CD4-positive, CD25-positive, alpha-beta regulatory T cell (primary cell): ENCODE measurements around the gene ABCA9. TPM values are rescaled to one million over a fixed set of nuclear protein-coding genes. Genes with fewer than 3 reads are reported as not detected.

Experiments used
- ATAC-seq, 2 donors: fragments of 150-1000 bp; cut with Tn5 transposase; one replicate each; pipeline ENCODE4 v1.10.0; 2021; ENCODE audit warnings: low read depth in 2 of 2, moderate number of reproducible peaks in 2 of 2, moderate library complexity in 1 of 2
- DNase-seq, 3 donors: peaks; one replicate each; pipeline versions ENCODE4 v3.0.0 to v3.0.0-alpha.2; 2012 to 2022; ENCODE audit warnings: mixed read lengths in 1 of 3
- H3K27ac ChIP-seq: one replicate; pipeline ENCODE4 v1.7.0; 2013; ENCODE audit warnings: mild to moderate bottlenecking, low read length; ENCODE audit not compliant: insufficient read depth, poor library complexity, severe bottlenecking
- H3K27me3 ChIP-seq: one replicate; pipeline ENCODE4 v1.7.0; 2013; ENCODE audit warnings: low read length; ENCODE audit not compliant: control insufficient read depth, insufficient read depth
- H3K36me3 ChIP-seq: one replicate; pipeline ENCODE4 v1.7.0; 2013; ENCODE audit warnings: mild to moderate bottlenecking, low read length, moderate library complexity; ENCODE audit not compliant: control insufficient read depth, insufficient read depth
- H3K4me1 ChIP-seq: 2 replicates; pipeline ENCODE4 v1.7.0; 2013; ENCODE audit warnings: mild to moderate bottlenecking, low read length; ENCODE audit not compliant: insufficient read depth, control insufficient read depth, poor library complexity, severe bottlenecking
- H3K4me3 ChIP-seq: one replicate; pipeline ENCODE4 v1.7.0; 2013; ENCODE audit warnings: low read depth, mild to moderate bottlenecking, low read length, moderate library complexity
- H3K9me3 ChIP-seq, 2 experiments: 1 replicate in 1 of 2; 2 replicates in 1 of 2; pipeline ENCODE4 v1.7.0; 2013; ENCODE audit warnings: low read length in 2 of 2, mild to moderate bottlenecking in 1 of 2, moderate library complexity in 1 of 2; ENCODE audit not compliant: control insufficient read depth in 2 of 2
- H3K27ac Mint-ChIP-seq, 3 donors: one replicate each; pipeline ENCODE4 v1.8.0; 2020 to 2022; ENCODE audit warnings: mild to moderate bottlenecking in 3 of 3, mixed read lengths in 3 of 3, moderate library complexity in 2 of 3
- H3K27me3 Mint-ChIP-seq: one replicate; pipeline ENCODE4 v1.8.0; 2022; ENCODE audit warnings: mild to moderate bottlenecking, mixed read lengths
- H3K36me3 Mint-ChIP-seq: one replicate; pipeline ENCODE4 v1.8.0; 2020; ENCODE audit warnings: mixed read lengths
- H3K4me1 Mint-ChIP-seq, 4 donors: one replicate each; pipeline ENCODE4 v1.8.0; 2020 to 2022; ENCODE audit warnings: mixed read lengths in 4 of 4, mild to moderate bottlenecking in 1 of 4
- H3K4me3 Mint-ChIP-seq, 4 donors: one replicate each; pipeline ENCODE4 v1.8.0; 2020 to 2022; ENCODE audit warnings: mild to moderate bottlenecking in 4 of 4, mixed read lengths in 4 of 4, moderate library complexity in 3 of 4
- H3K9me3 Mint-ChIP-seq, 7 donors: one replicate each; pipeline ENCODE4 v1.8.0; 2020 to 2022; ENCODE audit warnings: mixed read lengths in 7 of 7, mild to moderate bottlenecking in 3 of 7, moderate library complexity in 2 of 7
- polyA plus RNA-seq, 4 donors: library from polyadenylated mRNA; unstranded; fragments of 300-500 nt; fragmentation: Illumina TruSeq; gene quantifications; one replicate each; pipeline ENCODE4 v1.2.3, GENCODE V29; 2021
- total RNA-seq: library from RNA; stranded (reverse); gene quantifications from one replicate; pipeline ENCODE4 v1.2.3, GENCODE V29; 2022

Gene ABCA9, protein sequence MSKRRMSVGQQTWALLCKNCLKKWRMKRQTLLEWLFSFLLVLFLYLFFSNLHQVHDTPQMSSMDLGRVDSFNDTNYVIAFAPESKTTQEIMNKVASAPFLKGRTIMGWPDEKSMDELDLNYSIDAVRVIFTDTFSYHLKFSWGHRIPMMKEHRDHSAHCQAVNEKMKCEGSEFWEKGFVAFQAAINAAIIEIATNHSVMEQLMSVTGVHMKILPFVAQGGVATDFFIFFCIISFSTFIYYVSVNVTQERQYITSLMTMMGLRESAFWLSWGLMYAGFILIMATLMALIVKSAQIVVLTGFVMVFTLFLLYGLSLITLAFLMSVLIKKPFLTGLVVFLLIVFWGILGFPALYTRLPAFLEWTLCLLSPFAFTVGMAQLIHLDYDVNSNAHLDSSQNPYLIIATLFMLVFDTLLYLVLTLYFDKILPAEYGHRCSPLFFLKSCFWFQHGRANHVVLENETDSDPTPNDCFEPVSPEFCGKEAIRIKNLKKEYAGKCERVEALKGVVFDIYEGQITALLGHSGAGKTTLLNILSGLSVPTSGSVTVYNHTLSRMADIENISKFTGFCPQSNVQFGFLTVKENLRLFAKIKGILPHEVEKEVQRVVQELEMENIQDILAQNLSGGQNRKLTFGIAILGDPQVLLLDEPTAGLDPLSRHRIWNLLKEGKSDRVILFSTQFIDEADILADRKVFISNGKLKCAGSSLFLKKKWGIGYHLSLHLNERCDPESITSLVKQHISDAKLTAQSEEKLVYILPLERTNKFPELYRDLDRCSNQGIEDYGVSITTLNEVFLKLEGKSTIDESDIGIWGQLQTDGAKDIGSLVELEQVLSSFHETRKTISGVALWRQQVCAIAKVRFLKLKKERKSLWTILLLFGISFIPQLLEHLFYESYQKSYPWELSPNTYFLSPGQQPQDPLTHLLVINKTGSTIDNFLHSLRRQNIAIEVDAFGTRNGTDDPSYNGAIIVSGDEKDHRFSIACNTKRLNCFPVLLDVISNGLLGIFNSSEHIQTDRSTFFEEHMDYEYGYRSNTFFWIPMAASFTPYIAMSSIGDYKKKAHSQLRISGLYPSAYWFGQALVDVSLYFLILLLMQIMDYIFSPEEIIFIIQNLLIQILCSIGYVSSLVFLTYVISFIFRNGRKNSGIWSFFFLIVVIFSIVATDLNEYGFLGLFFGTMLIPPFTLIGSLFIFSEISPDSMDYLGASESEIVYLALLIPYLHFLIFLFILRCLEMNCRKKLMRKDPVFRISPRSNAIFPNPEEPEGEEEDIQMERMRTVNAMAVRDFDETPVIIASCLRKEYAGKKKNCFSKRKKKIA (N-terminal part only)
- not detected for total RNA-seq
- not detected for polyA plus RNA-seq

DNA sequence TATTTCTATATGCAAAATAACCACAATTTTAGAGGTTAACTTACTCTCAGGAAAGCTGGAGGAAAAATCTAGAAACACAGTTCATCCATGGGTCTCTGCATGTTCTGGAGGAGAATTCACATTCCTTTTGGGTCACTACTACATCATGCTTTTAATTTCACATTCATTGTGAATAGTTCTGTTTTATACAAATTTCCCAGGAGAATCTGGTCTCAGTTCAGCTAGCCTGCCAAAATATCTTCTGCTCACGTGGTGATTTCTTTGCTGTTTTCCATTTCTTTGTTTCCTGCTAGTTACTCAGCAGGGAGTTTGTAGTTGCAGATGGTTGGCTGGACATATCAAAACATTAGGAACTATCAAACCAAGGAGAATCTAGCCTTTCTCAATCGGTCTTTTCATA, at the start of gene ABCA9:
Gene ABCA9, minus strand, starts transcription at position 106 of the 400 bp plus-strand sequence. CDS start 9,801 bp downstream, outside the sequence.
- H3K27ac ChIP-seq: no peak within 1 kb of the TSS
- peaks cover 0 to 5% (median 2%) of the 10 kb centered on the region in 4 donors for H3K4me1 Mint-ChIP-seq
- ATAC-seq (no peak), DNase-seq (no peak)
- H3K27ac Mint-ChIP-seq: no peak within 1 kb of the TSS
- no peaks in the 10 kb centered on the region for H3K36me3 ChIP-seq
- H3K27me3 Mint-ChIP-seq: no peaks in the 10 kb centered on the region
- H3K27me3 ChIP-seq: no peaks in the 10 kb centered on the region
- no peak within 1 kb of the TSS for H3K4me3 Mint-ChIP-seq
- no peaks in the 10 kb centered on the region for H3K9me3 ChIP-seq
- H3K36me3 Mint-ChIP-seq: no peaks in the 10 kb centered on the region
- H3K4me3 ChIP-seq: no peak within 1 kb of the TSS
- no peaks in the 10 kb centered on the region for H3K4me1 ChIP-seq
- H3K9me3 Mint-ChIP-seq: peaks cover 0 to 10% (median 7%) of the 10 kb centered on the region in 7 donors

DNA sequence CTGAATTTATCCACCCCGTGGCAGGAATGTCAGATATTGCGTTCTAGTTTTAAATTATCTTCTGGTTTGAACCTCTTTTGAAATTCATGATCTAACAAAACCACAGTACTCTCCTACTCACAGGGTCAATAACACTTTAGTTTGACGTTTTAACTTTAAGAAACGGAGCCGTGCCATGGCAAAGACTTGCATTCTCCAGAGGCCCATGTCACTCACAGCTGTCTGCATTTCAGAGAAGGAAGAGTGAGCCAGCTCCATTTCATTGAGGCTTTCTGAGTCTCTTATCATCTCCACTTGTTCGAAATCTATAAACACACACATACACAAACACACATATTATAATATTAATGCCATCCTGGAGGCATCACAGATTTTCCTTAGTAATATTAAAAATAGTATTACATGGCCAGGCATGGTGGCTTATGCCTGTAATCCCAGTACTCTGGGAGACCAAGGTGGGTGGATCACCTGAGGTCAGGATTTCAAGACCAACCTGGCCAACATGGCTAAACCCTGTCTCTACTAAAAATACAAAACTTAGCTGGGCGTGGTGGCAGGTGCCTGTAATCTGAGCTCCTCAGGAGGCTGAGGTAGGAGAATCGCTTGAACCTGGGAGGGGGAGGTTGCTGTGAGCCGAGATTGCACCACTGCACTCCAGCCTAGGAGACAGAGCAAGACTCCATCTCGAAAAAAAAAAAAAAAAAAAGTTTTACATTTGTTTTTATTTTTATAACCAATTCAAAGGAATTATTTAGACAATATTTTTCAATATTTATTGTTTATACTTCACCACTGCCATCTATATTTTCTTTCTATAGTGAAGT, 45.4 kb upstream of the ABCA9 start:
- no peaks in the 10 kb centered on the region for H3K27me3 ChIP-seq
- no peaks in the 10 kb centered on the region for H3K36me3 ChIP-seq
- H3K4me1 ChIP-seq: no peaks in the 10 kb centered on the region
- H3K4me3 ChIP-seq: no peak overlapping the region
- H3K27ac Mint-ChIP-seq: no peak overlapping the region
- ATAC-seq: no peak
- no peaks in the 10 kb centered on the region for H3K36me3 Mint-ChIP-seq
- DNase-seq: no peak
- H3K9me3 ChIP-seq: no peaks in the 10 kb centered on the region
- no peak overlapping the region for H3K4me3 Mint-ChIP-seq
- H3K27ac ChIP-seq: no peak overlapping the region
- no peaks in the 10 kb centered on the region for H3K9me3 Mint-ChIP-seq
- no peaks in the 10 kb centered on the region for H3K27me3 Mint-ChIP-seq
- no peaks in the 10 kb centered on the region for H3K4me1 Mint-ChIP-seq

DNA sequence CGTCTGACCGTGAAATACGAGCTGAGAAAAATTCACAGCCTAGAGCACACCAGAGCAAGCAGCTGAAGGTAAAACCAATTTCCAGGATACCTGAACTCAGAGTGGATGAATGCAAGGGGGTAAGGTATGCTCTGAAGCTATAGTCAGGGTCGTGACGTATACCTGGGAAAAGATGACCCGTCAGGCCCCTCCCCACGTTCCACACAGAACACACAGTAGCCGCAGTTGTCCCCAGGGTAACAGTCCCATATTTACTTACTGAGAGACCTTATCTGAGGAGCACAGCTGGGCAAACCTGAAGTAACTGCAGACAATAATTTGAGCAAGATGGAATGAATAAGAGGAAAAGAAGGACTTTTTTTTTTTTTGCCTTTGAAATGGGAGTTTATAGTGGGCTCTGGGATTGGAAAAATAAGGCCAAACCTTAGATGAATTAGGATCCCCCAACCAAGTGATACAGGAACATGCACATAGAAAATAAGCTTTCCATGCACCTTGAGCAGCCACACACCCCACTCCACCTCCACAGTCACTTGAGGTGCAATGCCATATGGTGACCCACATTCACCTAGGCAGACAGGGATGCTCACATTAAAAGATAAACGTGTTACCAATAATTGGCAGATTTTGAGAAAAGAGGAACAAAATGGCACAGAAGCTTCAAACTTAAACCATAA, 43.0 kb upstream of the ABCA9 start:
- Histone ChIP-seq H3K27ac (no peak overlapping the region), H3K4me3 (no peak overlapping the region), H3K4me1 (no peaks in the 10 kb centered on the region), H3K27me3 (peaks cover 2% of the 10 kb centered on the region), H3K9me3 (no peaks in the 10 kb centered on the region), H3K36me3 (no peaks in the 10 kb centered on the region)
- no peaks in the 10 kb centered on the region for H3K9me3 Mint-ChIP-seq
- no peak overlapping the region for H3K4me3 Mint-ChIP-seq
- no peaks in the 10 kb centered on the region for H3K27me3 Mint-ChIP-seq
- no peak for ATAC-seq
- H3K36me3 Mint-ChIP-seq: no peaks in the 10 kb centered on the region
- DNase-seq: no peak
- H3K27ac Mint-ChIP-seq: no peak overlapping the region
- H3K4me1 Mint-ChIP-seq: no peaks in the 10 kb centered on the region

DNA sequence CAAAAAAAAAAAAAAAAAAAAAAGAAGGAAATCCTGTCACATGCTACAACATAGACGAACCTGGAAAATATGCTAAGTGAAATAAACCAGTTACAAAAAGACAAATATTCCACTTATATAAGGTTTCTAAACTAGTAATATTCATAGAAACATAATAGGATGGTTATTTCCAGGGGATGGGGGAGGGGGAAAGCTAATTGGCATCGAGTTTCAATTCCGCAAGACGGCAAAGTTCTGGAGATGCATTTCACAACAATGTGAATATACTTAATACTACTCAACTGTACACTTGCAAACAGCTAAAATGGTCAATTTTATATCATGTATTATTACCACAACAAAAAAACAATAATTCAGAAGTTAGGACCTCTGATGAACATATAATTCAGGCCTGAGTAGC, 37.9 kb upstream of the ABCA9 start:
- DNase-seq (no peak), ATAC-seq (no peak)
- Mint-ChIP-seq H3K4me3 (no peak overlapping the region), H3K9me3 (no peaks in the 10 kb centered on the region), H3K27ac (no peak overlapping the region), H3K36me3 (no peaks in the 10 kb centered on the region), H3K27me3 (peaks cover 6% of the 10 kb centered on the region), H3K4me1 (no peaks in the 10 kb centered on the region)
- Histone ChIP-seq H3K9me3 (no peaks in the 10 kb centered on the region), H3K36me3 (no peaks in the 10 kb centered on the region), H3K4me1 (no peaks in the 10 kb centered on the region), H3K4me3 (no peak overlapping the region), H3K27ac (no peak overlapping the region), H3K27me3 (peaks cover 4% of the 10 kb centered on the region)

DNA sequence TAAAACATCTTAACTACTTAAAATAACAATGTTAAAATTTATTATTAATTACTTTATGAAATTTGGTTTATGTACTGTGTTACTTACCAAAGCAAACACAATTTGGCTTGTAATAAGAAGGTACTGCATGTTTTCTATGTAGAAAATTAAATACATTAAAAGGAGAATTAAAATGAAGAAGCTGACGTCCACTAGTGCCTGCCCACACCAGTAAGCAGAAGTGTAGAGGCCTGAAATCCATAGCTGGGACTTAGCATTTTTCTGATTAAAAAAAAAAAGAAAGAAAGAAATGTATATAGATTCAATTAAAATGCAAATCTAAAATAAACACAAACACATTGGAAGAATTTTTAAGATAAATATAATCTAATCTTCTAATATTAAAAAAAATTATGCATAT, 35.8 kb upstream of the ABCA9 start:
- no peaks in the 10 kb centered on the region for H3K4me1 ChIP-seq
- Mint-ChIP-seq H3K36me3 (no peaks in the 10 kb centered on the region), H3K4me3 (no peak overlapping the region), H3K9me3 (no peaks in the 10 kb centered on the region), H3K27me3 (peaks cover 10% of the 10 kb centered on the region), H3K27ac (no peak overlapping the region), H3K4me1 (no peaks in the 10 kb centered on the region)
- no peak overlapping the region for H3K4me3 ChIP-seq
- no peak overlapping the region for H3K27ac ChIP-seq
- no peak for DNase-seq
- H3K27me3 ChIP-seq: peaks cover 8% of the 10 kb centered on the region
- no peaks in the 10 kb centered on the region for H3K9me3 ChIP-seq
- ATAC-seq: no peak
- H3K36me3 ChIP-seq: no peaks in the 10 kb centered on the region

DNA sequence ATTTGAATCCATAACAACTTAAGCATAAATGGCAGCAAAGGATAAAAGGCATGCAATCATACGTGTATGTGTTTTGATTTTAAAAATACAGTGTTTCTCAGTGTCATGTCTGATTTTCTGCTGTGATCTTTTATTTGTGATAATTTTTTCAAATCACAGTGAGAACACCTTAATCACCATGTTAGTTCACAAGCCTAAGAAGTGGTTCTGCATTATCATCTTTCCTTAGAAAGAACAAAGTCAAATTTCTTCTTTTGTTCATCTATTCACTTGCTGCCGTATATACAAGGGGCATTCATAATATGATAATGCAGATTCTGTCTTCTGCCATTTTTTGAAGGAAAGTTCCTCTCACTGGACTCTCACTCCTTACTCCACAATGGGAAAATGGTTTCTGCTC, 33.3 kb upstream of the ABCA9 start:
- Histone ChIP-seq H3K4me3 (no peak overlapping the region), H3K36me3 (no peaks in the 10 kb centered on the region), H3K27ac (no peak overlapping the region), H3K9me3 (no peaks in the 10 kb centered on the region), H3K27me3 (peaks cover 8% of the 10 kb centered on the region), H3K4me1 (no peaks in the 10 kb centered on the region)
- Mint-ChIP-seq H3K4me1 (no peaks in the 10 kb centered on the region), H3K27me3 (peaks cover 19% of the 10 kb centered on the region), H3K4me3 (no peak overlapping the region), H3K27ac (no peak overlapping the region), H3K36me3 (no peaks in the 10 kb centered on the region), H3K9me3 (peaks cover 0 to 5% (median 0%) of the 10 kb centered on the region in 7 donors)
- DNase-seq (no peak), ATAC-seq (no peak)
